Measurements from ENCODE around the gene TAF13.

Gene TAF13

DNA sequence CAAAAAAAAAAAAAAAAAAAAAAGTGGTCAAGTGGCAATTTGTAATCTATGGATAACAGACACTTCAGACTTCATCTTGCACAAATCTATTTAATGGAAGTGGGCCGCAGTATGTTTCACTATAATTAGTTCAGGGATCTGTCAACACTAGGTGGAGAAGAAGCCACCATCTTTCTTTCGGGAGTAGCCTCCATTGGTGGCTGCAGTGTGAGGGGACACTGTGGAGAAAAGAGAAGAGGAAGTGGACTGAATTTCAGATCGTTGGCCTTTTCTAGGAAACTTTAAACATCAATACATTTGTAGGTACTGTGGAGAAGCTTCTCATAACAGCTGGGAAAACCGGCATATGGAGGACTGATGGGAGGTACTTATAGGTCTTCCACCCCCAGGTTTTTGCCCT lies 30.1 kb upstream of the TAF13 start:
- in situ Hi-C loops (cut with HindIII; ENCODE audit: low sequenced_read_pairs), result no loop called here
- TF ChIP-seq, protein P1, sequence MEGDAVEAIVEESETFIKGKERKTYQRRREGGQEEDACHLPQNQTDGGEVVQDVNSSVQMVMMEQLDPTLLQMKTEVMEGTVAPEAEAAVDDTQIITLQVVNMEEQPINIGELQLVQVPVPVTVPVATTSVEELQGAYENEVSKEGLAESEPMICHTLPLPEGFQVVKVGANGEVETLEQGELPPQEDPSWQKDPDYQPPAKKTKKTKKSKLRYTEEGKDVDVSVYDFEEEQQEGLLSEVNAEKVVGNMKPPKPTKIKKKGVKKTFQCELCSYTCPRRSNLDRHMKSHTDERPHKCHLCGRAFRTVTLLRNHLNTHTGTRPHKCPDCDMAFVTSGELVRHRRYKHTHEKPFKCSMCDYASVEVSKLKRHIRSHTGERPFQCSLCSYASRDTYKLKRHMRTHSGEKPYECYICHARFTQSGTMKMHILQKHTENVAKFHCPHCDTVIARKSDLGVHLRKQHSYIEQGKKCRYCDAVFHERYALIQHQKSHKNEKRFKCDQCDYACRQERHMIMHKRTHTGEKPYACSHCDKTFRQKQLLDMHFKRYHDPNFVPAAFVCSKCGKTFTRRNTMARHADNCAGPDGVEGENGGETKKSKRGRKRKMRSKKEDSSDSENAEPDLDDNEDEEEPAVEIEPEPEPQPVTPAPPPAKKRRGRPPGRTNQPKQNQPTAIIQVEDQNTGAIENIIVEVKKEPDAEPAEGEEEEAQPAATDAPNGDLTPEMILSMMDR (IDR thresholded peaks at IDR 0.05; ENCODE audit: low read depth, low read length), result no peak
- no peak overlapping the region for H3K4me3 ChIP-seq (ENCODE audit: low read depth, low read length)
- DNase-seq (ENCODE audit: low read depth, low spot score), result no peak

DNA sequence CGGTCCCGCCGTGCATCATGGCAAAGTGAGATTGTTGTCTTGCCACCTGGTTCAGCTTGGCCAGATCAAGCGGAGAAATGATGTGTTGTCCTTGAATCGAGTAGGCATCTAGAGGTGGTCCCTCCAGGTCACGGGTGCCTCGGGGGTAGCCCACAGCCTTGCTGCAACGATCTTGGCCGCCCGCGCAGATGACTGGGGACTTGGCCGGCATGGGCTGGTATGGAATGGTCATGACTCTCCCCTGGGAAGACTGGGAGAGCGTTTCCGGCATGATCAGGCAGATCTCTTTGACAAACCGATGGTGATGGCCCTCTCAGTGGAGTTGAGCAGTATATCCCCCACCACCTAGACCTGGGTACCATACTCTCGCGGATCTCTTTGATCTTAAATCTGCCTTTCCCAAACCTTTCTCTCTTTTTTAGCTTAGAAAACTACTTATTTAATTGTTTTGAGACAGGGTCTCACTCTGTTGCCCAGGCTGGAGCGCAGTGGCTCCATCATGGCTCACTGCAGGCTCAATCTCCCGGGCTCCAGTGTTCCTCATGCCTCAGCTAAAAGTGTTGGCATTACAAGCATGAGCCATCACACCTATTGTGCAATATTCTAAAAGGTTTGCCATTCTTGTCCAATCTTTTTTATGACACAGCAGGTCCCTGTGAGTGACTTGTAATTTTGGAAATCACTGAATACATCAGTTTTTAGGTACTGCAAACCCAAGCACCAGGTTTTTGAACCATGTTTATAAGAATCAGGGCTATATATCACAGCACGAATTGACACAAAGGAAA lies 28.8 kb upstream of the TAF13 start:
- TF ChIP-seq, protein P1 (IDR thresholded peaks at IDR 0.05; ENCODE audit: low read depth, low read length), result no peak
- no peak overlapping the region for H3K4me3 ChIP-seq (ENCODE audit: low read depth, low read length)
- in situ Hi-C loops (cut with HindIII; ENCODE audit: low sequenced_read_pairs), result no loop called here
- no peak for DNase-seq (ENCODE audit: low read depth, low spot score)

DNA sequence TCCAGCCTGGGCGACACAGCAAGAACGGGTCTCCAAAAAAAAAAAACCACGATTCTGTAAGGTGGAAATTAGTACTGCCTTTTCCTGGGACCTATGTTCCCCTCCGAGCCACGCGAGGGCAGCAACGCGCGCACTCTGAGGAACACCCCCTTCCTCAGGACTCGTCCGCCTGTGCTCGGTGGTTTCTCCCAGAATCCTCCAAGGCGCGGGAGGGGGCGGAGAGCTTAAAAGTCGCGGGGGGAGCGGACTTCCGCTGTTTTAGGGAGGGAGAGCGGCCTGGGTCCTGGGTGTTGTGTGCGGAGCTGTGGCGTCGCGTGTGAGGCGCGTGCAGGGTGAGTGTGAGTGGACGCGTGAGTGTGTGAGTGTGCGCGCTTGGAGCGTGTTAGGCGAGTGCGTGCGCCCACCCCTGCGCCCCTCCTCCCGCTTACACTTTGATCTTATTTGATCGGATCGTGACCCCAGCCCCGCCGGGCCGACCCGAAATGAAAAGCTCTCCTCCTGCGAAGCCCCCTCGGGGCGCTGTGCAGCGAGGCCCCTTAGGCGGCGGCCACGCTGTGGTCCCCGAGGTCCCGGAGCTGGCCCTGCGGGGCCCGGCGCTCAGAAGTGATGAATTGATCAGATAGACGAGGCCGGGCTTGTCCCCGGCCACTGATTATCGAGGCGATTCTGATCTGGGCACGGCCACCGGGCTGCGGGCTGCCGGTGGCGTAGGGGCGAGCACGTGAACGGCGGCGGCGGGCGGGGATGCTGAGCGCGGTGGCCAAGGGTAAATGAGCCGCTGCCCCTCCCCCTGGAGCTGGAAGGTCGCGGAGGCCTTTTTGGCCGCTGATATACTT lies 24.4 kb upstream of the TAF13 start:
- TF ChIP-seq, protein P1 (IDR thresholded peaks at IDR 0.05; ENCODE audit: low read depth, low read length), result peak; percentile 90
- in situ Hi-C loops (cut with HindIII; ENCODE audit: low sequenced_read_pairs), result no loop called here
- peak; percentile 98 for DNase-seq (ENCODE audit: low read depth, low spot score)
- H3K4me3 ChIP-seq (ENCODE audit: low read depth, low read length), result peak overlapping the region; percentile 93

DNA sequence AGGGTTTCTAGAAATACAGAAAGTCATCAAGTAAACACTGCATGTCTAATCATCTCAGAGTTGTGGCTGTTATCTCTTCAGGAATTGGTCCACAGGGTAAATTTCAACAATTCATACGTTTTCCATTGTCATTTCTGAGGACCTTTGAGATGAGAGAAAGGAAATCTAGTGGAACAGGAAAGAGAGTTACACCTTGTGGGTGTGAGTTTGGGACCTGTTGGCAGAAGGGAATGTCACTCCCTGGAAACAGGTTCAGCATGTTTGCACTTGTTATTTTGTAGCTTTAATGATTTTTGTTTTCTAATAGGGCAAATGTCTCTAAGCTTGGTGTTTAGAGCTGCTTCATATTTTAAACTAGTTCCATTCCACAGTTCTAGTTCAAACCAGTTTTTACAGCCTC lies 20.3 kb upstream of the TAF13 start:
- TF ChIP-seq, protein P1 (IDR thresholded peaks at IDR 0.05; ENCODE audit: low read depth, low read length), result no peak
- H3K4me3 ChIP-seq (ENCODE audit: low read depth, low read length), result no peak overlapping the region
- DNase-seq (ENCODE audit: low read depth, low spot score), result no peak
- in situ Hi-C loops (cut with HindIII; ENCODE audit: low sequenced_read_pairs), result no loop called here

DNA sequence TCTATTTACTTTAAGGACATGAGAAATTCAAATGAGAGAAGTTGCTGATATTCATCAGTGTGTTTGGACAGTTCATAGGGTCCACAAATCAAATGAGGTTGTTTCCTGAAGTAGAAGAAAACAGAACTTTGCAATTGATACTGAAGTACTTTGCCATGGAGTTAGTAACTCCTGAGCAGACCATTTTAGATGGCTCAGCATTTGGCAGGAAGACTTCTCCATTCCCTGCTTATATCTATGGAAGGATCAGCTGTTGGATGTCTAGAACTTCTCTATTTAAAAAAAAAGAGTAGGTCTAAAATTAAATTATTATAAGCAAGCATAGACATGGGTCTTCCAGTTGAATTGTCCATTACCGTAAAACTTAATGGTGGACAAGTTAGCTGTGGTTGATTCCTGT lies 19.8 kb upstream of the TAF13 start:
- in situ Hi-C loops (cut with HindIII; ENCODE audit: low sequenced_read_pairs), result no loop called here
- no peak for DNase-seq (ENCODE audit: low read depth, low spot score)
- no peak overlapping the region for H3K4me3 ChIP-seq (ENCODE audit: low read depth, low read length)
- TF ChIP-seq, protein P1 (IDR thresholded peaks at IDR 0.05; ENCODE audit: low read depth, low read length), result no peak

DNA sequence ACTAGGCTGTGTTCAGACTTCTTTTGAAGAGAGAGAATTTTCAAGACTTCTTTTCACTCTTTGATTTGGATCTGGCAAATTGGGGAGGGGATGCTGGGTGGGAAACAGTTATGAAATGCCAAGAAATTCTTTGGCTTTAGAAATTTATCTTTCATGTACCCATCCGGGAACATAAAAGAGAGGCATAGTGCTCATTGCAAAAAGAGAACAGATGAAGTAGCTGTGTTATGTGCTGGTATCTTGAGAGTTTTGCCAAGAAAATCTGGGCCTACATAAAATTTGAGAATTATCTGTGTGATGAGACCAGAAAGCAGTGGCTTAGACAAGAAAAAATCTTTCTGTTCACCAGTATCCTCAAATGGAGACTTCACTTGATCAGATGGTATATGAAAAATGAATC lies 19.1 kb upstream of the TAF13 start:
- DNase-seq (ENCODE audit: low read depth, low spot score), result no peak

More for the DNA sequence above, 19.1 kb upstream of the TAF13 start:
- TF ChIP-seq, protein P1 (IDR thresholded peaks at IDR 0.05; ENCODE audit: low read depth, low read length), result no peak
- no peak overlapping the region for H3K4me3 ChIP-seq (ENCODE audit: low read depth, low read length)
- in situ Hi-C loops (cut with HindIII; ENCODE audit: low sequenced_read_pairs), result no loop called here
